Mammary epithelial cell (primary cell): ENCODE results near the gene CHMP2A.

Source experiments
- CTCF ChIP-seq, 2 donors: IDR thresholded peaks in 1 of 2; conservative IDR thresholded peaks in 1 of 2; 2 replicates each; pipeline ENCODE4 v1.5.1; 2011 to 2012; ENCODE audit warnings: inconsistent platforms in 2 of 2, low read length in 2 of 2, mild to moderate bottlenecking in 2 of 2, control low read depth in 1 of 2, low read depth in 1 of 2; ENCODE audit not compliant: insufficient read depth in 1 of 2; ENCODE audit errors: extremely low read depth in 1 of 2
- EZH2 ChIP-seq: IDR thresholded peaks from 2 replicates; pipeline ENCODE4 v1.6.1; 2012; ENCODE audit warnings: low read length, inconsistent platforms, borderline replicate concordance

DNA sequence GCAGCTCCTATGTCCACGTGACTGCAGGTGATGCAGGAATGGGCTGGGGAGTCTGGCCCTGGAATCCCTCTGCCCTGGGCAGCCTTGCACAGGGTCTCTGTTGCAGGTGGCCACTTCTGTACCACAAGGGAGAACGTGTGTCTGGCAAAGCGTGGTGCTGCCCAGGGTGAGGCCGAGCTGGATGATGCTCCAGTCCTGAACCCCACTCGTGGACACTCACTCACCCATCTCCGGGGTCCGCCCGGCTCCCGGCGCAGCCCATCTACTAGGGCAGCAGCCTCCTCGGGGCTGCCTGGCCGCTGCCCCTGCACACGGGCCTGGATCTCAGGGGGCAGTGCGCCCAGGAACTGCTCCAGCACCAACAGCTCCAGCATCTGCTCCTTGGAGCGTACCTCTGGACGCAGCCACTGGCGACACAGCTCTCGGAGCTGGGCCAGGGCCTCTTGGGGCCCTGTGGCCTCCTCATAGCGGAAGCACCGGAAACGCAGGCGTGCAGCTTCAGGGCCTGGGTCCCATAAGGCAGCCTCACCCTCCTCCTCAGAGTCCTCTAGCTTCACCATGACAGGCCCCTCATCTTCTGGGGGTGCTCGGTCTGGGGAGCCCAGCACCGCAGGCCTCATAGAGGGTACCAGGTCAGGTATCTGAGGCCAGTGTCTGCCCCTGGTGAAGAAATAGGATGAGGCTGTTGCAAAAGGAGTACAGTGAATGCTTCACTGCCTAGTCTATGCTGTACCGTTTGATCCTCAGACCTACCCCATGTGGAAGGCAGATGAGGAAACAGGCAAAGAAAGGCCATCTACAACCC lies 16.1 kb upstream of the CHMP2A start:
- TF ChIP-seq CTCF (conservative IDR thresholded peaks at IDR 0.05 in 1 of 2, IDR thresholded peaks at IDR 0.05 in 1 of 2; ENCODE audit: extremely low read depth in 1 of 2, insufficient read depth in 1 of 2, low read depth in 1 of 2, low read length in 2 of 2) (no peak), EZH2 (no peak)
